22Rv1 (cell line): Measurements from ENCODE around the gene SYT8.
"Not testable (repeated sequence)": the region's sequence is repeated elsewhere in the genome, so short reads cannot be mapped to it uniquely, and the experiment has no call there.

Source experiments
- H3K27ac ChIP-seq: fragments of 450-650 bp; 2 replicates; pipeline ENCODE4 v1.5.1; 2017
- ZFX ChIP-seq: fragments of 450-650 bp; IDR thresholded peaks from 2 replicates; pipeline ENCODE4 v1.6.1; 2017; ENCODE audit warnings: antibody characterized with exemption, borderline replicate concordance
- TF ChIP-seq, protein P1 (sequence below): fragments of 450-650 bp; IDR thresholded peaks from 2 replicates; pipeline ENCODE4 v1.5.1; 2017; ENCODE audit warnings: mild to moderate bottlenecking

The SYT8 gene

DNA sequence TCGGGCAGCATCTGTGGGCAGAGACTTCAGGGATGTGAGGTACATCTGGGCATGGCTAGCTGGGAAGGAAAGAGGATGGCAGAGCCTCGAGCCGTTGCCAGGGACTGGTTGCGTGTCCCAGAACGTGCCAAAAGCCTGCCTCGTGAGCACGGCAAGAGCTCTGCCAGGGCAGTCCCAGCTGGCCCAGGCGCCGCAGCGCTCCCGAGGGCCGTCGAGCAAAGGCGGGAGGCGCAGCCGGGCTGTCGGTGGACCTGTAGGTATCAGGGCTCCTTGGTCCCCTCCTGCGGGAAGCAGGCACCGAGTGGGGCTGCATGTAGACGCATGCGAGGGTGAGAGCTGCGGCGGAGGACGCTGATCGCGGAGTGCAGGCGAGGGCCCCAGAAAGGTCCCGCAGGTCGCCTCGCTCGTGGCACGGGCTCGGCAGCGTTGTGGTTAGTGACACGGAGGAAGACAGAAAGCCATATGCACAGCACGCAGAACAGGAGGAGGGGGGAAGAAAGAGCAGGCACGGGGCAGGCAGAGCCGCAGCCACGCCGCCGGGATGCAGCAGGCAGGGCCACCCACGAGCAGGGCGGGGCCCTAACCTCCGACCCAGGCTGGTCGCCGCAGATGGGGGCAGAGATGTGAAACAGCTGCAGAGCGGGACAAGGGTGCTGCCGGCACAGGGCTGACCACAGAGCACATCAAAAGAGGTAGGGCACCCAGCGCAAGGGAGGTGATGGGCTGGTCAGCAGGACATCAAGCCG lies 36.1 kb downstream of the SYT8 start:
- TF ChIP-seq, protein P1, sequence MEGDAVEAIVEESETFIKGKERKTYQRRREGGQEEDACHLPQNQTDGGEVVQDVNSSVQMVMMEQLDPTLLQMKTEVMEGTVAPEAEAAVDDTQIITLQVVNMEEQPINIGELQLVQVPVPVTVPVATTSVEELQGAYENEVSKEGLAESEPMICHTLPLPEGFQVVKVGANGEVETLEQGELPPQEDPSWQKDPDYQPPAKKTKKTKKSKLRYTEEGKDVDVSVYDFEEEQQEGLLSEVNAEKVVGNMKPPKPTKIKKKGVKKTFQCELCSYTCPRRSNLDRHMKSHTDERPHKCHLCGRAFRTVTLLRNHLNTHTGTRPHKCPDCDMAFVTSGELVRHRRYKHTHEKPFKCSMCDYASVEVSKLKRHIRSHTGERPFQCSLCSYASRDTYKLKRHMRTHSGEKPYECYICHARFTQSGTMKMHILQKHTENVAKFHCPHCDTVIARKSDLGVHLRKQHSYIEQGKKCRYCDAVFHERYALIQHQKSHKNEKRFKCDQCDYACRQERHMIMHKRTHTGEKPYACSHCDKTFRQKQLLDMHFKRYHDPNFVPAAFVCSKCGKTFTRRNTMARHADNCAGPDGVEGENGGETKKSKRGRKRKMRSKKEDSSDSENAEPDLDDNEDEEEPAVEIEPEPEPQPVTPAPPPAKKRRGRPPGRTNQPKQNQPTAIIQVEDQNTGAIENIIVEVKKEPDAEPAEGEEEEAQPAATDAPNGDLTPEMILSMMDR, result no peak
- no peak for TF ChIP-seq ZFX
- no peak overlapping the region for H3K27ac ChIP-seq

DNA sequence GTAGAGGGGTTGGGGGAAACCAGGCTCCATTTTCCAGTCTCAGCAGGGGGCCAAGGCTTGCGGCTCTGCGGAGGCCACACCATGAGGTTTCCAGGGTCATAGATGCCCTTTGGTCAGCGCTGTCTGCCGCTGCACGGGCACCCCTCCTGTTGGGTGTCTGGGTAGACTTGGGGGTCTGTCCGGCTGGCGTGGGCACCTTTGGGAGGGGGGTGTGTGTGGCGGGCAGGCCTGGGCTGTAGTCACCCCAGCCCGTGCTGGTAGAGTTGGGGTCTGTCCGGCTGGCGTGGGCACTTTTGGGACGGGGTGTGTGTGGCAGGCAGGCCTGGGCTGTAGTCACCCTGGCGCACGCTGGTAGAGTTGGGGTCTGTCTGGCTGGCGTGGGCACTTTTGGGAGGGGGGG lies 36.7 kb downstream of the SYT8 start:
- TF ChIP-seq ZFX, result no peak
- TF ChIP-seq, protein P1, result no peak
- H3K27ac ChIP-seq, result no peak overlapping the region

DNA sequence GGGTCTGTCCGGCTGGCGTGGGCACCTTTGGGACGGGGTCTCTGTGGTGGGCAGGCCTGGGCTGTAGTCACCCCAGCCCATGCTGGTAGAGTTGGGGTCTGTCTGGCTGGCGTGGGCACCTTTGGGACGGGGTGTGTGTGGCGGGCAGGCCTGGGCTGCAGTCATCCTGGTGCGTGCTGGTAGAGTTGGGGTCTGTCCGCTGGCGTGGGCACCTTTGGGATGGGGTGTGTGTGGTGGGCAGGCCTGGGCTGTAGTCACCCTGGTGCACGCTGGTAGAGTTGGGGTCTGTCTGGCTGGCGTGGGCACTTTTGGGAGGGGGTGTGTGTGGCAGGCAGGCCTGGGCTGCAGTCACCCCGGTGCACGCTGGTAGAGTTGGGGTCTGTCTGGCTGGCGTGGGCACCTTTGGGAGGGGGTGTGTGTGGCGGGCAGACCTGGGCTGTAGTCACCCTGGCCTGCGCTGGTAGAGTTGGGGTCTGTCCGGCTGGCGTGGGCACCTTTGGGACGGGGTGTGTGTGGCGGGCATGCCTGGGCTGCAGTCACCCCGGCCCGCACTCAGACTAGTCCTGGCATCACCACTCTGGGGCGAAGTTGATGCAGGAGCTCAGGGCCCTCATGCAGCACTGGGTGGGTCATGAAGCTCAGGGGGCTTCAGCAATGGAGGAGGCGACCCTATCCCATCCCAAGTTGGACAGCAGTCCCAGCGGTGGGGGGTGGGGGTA lies 37.6 kb downstream of the SYT8 start:
- H3K27ac ChIP-seq, result no peak overlapping the region
- no peak for TF ChIP-seq ZFX
- TF ChIP-seq, protein P1, result no peak

DNA sequence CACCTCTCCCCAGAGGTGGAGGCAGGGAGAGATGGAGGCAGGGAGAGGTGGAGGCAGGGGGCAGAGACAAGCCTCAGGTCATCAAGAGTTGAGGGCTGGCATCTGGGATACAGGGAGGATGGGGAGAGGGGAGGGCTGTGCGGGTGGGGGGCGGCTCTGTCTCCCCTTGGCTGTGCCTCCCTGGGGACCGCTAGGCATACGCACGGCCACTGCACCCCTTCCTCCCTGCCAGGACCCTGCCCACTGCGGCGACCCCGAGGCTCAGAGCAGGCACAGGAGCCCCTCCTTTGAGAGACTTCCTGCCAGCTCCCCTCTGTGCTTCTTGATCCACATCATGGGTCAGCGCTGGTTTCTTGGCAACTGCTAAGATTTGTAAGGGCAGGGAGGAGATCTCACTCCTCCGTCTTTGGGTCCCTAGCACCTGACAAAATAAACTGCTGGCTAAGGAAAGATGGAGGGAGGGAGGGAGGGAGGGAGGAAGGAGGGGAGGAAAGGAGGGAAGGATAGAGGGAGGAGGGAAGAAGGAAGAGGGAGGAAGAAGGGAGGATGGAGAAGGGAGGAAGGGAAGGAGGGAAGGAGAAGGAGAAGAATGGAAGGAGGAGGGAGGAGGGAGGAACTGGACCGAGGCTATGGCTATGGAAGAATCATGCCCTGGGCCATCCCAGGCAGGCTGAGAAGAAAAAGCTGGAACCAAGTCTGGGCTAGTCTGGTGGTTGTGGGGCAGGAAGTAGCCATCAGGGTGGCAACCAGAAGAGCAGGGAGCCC lies 38.4 kb downstream of the SYT8 start:
- no peak overlapping the region for H3K27ac ChIP-seq
- TF ChIP-seq, protein P1, result no peak
- TF ChIP-seq ZFX, result no peak

- H3K27ac ChIP-seq, result not testable (repeated sequence)
These were observed 39.0 kb downstream of the SYT8 start for GRCh38 chr11:1873813-1874150.

DNA sequence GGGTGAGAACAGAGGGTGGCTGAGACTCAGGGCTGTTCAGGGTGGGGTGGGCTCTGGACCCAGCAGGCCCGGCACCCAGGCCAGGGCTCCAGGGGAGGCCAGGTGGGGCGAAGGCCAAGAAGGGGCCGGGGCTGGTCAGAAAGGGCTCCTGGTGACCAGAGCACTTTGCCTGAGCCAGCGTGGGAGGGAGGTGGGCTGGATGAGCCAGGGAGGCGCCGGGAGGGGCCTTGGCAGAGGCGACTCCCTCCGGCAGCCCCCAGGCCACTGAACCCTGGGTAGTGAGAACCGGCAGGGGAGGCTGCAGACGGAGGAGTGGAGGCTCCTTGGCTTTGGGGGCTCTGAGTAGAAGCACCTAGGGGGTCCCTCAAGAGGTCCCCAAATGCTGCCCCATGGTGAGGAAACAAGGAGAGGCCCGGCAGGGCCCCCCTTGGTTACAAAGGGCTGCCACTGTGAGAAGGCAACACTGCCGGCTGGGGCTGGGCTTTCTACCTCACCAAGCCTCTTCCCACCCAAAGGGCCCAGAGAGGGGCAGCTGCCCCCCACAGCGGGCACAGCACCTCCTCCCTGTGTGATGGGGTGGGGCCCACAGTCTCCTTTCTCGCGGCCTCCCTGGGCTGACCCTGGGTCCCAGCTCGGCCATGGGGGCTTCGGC lies 39.8 kb downstream of the SYT8 start:
- not testable (repeated sequence) for H3K27ac ChIP-seq

DNA sequence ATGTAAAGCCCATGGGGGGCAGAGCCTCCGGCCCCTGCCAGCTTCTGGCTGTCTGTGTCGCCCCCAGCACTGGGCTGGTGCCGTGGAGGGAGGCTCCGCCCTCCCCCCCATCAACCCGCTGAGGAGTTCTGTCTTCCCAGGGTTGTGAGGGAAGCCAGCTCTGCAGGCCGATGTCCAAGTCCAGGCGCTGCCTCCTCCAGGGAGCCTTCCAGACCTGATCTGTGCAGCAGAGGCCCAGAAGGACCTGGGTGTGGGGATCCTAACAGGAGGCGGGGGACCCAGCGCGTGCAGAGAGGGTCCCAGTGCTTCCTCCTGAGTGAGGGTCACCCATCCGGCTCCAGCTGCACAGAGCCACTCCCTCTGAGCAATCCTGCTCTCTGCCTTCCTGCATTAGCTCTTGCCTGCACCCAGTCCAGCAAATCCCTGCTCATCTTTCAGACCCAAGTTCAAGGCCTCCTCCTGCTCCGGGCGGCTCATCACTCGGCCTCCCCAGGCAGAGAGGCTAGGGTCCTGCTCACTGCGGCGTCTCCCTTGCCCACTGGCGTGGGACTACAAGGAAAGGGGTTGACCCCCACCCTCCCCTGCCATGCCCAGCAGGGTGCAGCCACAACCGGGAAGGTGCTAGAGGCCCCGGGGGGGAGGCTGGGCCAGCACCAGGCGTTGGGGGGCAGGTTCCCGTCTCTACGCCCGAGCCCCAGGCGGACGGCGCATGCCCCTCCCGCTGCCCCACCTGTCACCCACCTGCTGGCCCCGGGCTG lies 40.5 kb downstream of the SYT8 start:
- no peak overlapping the region for H3K27ac ChIP-seq
- TF ChIP-seq, protein P1, result no peak
- no peak for TF ChIP-seq ZFX

DNA sequence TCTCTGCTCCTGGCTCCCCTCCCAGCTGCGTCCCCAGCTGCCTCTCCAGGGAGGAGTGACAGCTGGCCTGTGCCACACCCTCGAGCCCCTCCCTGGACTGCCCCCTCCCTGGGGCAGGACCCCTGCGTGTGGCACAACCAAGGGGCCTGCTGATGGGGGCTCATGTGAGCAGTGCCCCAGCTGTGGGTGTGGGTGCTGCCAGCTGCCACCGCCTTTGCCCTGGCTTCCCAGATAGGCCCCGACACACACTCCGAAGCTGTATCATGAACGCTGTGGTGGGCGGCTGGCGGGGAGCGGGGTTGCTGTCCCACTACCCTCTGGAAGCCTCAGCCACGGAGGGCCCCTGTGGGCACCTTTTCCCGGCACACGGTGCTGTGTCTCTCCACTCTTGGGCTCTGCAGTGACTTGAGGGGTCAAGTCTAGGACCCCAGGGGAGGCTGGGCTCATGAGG lies 41.1 kb downstream of the SYT8 start:
- not testable (repeated sequence) for H3K27ac ChIP-seq
